SHP77 treated with DMSO at 0.1 percent for 48 hours (cell line): Measurements from ENCODE around the gene KLHL22.
A peak's percentile ranks its signal among the peaks of the same experiment; 100 is the strongest.
"Not testable (repeated sequence)": the region's sequence is repeated elsewhere in the genome, so short reads cannot be mapped to it uniquely, and the experiment has no call there.

Source experiments
- DNase-seq: peaks from one replicate; lab custom pipeline; 2025; lab: John Stamatoyannopoulos, UW

The KLHL22 gene

DNA sequence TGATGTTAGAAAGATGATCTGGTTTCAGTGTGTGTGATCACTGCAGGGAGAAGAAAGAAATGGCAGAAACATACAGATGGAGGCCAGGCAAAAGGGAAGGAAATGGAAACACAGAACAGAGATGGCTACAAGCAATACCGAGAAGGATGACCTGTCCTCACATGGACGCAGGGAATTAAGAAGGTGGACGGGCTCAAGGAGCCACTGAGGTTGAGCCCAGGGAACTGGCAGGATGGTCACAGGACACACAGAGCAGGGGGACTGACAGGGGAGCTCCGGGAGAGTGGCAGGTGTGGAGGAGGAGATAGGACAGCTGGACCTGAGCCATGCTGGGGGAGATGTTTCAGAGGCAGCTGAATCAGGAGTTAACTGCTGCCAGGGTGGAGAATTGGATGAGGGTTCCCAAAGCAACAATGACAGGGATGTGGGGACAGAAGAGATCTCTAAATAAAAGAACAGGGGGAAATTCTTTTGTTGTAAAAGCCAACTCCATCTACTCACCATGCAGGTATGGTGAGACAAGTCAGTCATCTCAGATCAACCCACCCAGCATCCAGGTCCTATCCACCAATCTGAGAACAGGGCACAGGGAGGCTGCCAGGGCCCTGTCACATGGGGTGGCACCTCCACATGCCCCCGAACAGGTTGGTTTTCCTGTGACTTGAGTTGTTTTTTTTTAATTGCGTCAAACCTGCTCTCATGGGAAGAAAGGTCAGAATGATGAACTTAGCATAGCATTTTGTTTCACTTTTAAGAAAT, 26.3 kb downstream of the KLHL22 start:
- no peak for DNase-seq

DNA sequence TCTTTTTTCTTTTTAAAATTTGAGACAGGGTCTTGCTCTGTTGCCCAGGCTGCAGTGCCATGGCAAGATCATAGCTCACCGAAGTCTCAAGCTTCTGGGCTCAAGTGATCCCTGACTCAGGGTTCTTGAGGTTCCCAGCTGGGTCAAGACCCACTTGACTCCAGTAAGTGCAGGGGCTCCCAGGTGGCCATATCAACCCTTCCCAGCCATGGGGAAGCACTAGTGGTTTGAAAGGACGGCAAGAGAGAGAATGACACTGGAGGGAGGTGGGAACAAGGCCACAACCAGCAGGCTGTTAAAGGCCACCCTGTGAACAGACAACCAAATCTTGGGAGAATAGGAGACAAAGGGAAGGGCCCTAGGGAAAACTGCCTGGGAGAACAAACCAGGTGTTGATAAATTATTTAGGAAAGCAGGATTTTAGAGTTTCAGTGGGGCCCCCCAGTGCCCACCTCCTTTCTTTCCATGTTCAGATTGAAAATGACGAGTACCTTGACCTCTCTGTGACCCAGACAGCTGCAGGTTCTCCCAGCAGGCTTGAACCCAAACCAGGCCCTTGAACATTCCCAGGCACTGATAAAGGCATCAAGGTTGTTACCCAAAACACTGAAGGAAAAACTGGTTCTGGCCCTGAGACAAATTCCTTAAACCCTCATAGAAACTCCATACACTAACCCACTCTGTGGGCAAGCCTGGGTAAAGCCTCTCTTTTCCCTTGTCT, 28.8 kb downstream of the KLHL22 start:
- DNase-seq, result no peak

DNA sequence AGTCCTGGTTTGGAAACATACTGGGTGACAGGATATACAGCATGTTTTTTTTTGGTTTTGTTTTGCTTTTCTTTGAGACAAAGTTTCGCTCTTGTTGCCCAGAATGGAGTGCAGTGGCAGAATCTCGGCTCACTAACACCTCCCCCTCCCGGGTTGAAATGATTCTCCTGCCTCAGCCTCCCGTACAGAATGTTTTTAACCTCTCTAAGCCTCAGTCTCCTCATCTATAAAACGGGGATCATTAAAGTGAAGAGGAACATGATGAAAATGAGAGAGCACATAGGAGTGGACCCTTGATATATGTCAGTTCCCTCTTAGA, 29.9 kb downstream of the KLHL22 start:
- no peak for DNase-seq

DNA sequence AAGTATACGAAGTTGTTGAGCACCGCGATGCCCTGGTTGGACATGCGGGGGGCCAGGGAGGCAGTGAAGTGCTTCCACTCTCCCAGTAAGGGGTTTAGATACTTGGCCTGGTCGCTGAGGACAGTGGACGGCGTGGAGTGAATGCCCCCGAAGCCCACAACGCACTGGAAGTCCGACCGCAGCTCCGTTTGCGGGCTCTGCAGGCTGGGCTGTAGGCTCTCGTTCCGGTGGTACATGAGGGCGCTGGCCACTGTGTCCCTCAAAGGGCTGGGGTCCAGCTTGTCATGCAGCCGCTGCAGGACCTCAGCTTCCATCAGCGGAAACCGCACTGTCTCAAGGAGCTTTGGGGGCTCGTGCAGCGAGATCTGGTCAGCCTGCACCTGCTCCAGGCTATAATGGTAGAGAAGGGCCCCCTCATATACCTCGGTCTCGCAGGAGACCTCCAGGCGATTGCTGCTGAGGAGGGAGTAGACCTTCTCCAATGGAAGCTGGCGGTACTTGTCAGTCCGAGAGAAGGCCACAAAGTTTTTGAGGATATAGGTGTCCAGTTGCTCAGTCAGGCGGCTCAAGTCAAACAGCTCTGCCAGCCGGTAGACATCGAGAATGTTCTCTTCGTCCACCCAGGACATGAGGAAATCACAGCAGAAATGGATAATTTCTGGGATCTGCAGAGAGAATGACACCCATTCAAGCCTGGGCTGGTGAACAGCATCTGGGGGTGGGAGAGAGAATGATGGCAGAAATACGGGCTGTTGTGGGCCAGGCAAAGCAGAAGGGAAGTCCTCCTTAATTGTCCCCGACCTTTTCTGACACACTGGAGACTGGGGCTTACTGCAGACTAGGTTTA, 30.5 kb downstream of the KLHL22 start:
- no peak for DNase-seq

DNA sequence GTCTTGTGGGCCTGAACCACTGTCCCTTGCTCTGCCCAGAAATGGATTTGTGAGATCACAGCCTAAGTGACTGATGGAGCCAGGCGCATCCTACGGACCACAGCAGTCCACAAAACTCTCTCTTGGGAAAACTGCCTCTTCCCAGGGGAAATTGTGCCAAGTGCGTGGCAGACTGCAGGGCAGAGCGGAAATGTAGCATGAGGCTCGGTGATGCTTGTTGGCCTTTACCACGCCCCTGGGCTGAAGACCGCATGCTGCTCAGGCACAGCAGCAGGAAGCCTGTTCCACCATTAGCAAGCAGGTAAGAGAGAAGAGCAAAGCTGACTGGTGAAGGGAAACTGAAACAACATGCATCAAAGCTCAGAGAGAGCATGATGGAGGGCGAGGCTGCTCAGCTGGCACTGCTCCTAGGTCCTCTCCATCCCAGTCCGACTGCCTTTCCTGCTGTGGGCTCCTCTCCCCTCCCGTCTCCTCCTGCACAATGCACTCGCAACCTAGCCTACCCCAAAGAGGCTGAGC, 31.4 kb downstream of the KLHL22 start:
- DNase-seq, result no peak

DNA sequence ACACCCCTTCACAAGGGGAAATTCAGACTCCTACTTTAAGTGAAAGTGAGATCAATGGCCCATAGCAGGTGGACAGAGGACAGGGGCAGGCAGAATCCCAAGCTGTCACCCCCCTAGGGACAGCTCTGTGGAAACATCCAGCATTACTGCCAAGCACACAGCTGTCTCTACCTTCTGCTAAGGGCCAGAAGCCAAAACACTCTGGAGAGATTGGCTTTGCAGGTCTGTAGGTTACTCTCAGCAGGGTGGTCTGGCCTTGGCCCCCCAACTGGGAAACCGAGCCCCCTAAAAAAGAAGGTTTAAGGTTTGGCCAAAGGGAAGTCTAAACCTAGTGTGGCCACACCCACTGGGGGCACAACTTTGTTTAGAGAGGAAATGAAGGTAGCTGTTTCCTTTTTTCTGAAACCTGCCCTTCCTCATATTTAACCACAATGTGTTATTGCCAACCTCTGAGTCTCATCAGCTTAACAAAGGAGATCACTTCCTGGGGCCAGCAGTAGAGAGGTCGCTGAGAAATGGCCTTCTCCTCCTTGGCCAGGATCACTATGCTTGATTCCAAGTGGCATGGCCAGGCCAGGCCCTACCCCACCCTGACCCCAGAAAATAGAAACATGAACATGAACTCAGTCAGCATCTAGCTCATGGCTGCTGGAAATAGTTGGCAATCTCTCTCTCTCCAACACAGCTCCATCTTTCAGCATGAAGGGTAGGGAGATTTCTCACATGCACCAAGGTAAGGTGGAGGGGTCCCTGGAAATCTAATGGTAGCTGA, 32.1 kb downstream of the KLHL22 start:
- no peak for DNase-seq

DNA sequence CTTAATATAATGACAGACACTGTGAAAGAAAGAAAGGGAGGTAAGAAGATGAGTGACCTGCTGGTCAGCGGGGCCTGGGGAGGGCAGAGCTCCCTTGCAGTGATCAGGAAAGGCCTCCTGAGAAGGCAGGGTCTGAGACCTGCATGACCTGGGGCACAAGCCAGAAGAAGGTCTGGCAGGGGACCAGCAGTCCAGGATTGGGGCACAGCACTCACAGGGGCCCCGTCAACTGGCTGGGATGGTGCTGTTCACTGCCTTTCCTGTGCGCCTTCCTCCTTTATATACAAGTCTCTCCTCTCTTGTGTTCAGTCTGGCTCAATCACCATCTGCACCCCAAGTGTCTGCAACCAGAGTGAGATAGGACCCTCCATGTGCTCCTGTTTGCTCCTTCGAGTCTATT, 35.7 kb downstream of the KLHL22 start:
- no peak for DNase-seq

DNA sequence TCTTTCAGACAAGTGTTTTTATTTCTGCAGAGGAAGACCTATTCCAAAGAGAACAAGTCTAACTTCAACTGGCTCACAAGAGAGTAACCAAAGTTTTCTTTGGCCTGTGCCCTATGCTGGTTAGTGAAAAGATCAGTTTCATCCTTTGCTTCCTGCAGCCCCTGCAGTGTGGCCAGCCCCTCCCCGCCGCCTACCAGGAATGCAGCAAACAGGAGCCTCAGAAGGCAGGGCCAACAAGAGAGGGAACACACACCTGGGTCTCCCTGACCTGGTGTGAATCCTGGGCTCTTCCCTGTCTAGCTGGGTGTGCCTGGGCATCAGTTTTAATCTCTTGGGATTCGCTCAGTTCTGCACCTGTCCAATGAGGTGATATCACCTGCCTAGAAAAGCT, 36.4 kb downstream of the KLHL22 start:
- no peak for DNase-seq

DNA sequence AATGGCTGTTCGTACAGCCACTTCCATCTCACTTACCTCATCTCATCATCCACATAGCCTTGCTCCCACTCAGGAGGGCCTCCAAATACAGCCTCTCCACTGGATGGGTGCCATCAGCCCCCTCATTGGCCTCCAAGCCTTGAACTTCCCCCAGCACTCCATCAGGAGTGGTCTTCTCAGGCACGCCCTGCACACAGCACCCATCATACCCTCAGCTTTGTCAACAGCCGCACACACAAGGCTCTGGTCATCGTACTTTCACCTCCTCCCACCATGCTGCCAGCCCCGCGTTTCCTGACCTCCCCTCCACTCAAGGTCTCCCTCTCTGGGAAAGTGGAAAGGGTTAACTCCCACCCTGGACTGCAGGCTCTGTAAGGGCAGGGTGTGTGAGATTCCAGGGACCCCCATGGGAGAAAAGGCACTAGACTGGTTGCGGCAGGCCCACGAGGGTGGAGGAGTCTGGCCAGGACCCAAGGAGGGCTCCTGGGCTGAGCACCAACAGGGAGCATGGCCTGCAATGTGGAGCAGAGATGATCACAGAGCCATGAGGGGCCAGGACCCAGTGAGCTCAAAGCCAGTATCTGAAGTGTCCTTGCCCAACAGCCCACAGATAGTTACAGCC, 37.0 kb downstream of the KLHL22 start:
- DNase-seq, result no peak

DNA sequence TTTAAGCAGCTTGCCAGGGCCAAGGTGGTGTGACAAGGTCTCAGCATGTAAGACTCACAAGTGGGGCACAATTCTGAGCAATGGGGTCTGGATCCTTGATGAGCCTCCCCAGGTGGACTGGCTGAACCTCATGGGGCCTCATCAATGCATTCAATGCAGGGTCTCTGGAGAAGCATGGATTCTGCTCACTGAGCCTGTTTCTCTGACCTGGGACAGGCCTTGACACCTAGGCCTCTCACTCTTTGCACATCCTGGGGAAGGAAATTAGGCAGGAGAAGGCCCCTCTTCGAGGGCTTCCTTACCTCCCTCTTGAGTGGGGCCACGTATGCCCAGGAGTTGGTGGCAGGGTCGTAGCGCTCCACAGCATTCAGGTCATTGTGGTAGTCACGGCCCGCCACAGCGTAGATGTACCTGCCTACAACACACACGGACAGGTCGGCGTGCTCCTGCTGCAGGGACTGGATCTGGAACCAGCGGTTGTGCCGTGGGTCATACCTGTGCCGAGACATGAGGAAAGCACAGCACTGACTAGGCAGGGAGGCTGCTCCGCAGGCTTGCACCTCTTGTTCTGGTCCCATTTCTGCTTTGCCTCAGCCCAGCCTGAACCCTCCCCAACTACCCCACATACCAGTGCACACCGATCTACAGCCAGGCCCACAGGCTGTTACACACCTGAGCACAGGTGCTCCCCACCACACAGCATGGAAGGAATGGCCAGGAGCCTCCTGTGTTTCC, 37.9 kb downstream of the KLHL22 start:
- DNase-seq, result no peak

DNA sequence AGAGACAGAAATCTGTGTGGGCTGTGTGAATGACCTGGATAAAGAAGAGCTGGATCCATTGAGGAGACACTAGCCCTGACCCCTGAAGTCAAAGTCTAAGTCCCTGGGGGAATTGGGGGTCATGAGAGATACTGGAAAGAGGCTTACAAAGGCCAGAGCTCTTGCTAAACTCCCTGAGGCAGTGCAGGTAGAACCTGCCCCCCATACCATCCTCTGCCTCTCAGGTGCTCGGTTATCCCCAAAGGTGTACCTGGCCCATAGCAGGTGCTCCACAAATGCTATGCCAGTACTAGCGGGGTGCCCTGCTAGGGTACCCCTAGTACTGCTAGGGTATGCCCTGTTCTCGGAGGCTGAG, 38.9 kb downstream of the KLHL22 start:
- DNase-seq, result no peak

DNA sequence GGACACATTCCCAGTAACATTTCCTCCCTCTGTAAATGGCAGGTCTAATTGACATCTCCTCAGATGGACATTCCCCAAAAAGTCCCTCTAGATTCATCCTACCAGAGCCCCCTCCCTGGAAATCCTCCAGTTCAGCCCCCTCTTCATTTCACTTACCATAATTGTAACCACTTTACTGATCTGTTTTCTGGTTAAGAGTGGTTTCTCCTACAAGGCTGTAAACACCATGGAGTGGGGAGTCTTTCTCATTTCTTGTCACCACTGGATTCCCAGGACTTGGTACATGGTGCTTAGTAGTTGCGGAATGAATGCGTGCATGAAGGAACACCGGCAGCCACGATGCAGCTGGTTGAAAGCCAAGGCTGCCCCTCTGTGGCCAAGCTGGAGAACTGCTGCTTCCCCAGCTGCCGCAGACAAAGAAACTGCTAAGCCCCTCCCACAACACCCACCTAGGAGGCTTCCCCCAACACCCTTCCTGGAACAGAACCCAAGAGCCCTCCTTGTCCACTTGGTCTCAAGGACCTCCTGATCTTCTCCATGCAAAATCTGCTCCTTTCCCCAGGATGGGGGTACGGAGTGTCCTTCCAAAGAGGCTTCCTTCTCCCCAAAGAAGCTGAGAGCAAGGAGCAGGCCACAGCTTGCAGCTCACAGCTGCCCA, 39.4 kb downstream of the KLHL22 start:
- peak; percentile 18 for DNase-seq

DNA sequence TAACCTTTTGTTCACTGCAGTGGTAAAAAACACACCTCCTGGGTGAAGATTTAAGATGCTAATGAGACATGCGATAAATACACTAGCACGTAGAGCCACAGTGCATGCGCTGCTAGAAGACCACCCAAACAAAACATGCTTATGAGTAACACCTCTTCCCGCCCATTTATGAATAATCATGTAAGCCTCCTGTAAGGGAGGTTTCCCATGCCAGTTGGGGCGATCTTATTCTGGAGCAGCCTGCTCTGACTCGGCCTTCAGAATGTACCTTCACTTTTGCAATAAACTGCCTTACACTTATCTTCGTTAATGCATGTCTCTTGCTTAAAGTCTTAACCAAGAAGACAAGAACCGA, 39.9 kb downstream of the KLHL22 start:
- no peak for DNase-seq

DNA sequence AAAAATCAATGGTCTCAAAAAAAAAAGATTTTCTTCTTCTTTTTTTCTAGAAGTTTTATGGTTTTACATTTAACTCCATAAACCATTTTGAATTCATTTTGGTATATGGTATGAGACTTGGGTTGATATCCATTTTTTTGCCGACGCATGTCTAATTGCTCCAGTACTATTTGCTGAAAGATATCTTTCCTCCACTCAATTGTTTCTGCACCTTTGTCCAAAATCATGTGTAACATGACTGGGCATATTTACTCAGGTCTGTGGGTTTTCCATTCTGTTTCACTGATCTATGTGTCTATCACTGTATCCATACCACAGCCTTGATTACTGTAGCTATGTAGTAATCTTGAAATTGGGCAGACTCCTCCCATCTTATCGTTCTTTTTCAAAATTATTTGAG, 42.4 kb downstream of the KLHL22 start:
- no peak for DNase-seq

DNA sequence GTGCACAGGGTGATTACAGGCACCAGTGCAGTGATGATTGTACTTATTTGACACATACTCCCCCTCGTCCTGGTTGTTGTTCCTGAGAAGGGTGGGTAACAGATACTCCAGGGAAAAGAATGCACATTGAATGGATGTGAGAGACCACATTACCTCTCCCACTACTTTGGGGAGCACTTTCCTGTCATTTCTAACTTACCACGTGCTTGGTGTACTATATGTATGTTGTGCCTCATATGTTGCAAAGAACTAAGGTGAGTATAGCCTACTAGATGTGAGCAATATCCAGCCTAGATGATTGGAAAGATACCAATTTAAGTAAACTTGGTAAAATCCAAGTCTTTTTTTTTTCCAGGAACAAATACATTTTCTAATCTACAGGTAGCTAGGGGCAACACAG, 43.7 kb downstream of the KLHL22 start:
- no peak for DNase-seq

DNA sequence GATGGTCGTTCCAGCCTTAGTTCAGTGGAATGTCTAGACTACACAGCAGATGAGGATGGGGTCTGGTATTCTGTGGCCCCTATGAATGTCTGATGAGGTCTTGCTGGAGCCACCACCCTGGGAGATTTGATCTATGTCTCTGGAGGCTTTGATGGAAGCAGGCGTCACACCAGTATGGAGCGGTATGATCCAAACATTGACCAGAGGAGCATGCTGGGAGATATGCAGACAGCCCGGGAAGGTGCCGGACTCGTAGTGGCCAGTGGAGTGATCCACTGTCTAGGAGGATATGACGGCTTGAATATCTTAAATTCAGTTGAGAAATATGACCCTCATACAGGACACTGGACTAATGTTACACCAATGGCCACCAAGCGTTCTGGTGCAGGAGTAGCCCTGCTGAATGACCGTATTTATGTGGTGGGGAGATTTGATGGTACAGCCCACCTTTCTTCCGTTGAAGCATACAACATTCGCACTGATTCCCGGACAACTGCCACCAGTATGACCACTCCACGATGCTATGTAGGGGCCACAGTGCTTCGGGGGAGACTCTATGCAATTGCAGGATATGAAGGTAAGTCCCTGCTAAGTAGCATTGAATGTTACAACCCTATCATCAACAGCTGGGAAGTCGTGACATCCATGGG, 44.3 kb downstream of the KLHL22 start:
- not testable (repeated sequence) for DNase-seq

DNA sequence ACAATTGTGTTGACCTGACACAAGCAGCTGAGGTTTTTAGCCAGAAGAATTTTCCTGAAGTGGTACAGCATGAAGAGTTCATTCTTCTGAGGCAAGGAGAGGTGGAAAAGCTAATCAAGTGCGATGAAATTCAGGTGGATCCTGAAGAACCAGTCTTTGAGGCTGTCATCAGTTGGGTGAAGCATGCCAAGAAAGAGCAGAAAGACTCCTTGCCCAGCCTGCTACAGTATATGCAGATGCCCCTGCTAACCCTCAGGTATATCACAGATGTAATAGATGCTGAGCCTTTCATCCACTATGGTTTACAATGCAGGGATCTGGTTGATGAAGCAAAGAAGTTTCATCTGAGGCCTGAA, 45.1 kb downstream of the KLHL22 start:
- no peak for DNase-seq

DNA sequence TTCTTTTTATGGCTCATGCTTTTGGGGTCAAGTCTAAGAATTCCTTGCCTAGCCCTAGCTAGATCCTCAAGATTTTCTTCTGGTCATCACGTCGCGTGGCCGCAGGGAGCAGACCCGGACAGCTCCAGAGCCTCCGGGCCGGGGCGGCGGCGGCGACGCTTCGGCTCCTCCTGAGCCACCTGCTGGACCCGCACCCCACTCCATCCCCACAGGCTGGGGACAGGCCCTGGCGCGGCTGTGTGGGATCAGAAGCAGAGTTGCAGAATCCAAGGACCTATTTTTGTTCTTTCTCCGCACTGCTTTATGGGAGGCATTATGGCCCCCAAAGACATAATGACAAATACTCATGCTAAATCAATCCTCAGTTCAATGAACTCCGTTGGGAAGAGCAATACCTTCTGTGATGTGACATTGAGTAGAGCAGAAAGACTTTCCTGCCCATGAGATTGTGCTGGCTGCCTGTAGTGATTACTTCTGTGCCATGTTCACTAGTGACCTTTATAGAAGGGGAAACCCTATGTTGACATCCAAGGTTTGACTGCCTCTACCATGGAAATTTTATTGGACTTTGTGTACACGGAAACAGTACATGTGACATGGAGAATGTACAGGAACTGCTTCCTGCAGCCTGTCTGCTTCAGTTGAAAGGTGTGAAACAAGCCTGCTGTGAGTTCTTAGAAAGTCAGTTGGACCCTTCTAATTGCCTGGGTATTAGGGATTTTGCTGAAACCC, 45.6 kb downstream of the KLHL22 start:
- DNase-seq, result no peak

DNA sequence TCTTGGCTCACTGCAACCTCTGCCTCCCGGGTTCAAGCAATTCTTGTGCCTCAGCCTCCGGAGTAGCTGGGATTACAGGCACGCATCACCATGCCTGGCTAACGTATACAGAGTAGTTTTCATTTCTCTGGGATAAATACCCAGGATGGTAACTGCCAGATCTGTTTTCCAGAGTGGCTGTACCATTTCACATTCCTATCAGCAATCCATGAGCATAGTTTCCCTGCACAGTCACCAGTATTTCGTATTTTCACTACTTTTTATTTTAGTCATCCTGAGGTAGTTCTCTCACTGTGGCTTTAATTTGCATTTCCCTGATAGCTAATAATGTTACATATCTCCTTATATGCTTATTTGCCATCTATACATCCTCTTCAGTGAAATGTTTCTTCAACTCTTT, 47.0 kb downstream of the KLHL22 start:
- DNase-seq, result no peak
